Measurements from ENCODE around the gene BCL2.
A peak's percentile ranks its signal among the peaks of the same experiment; 100 is the strongest.

BCL2 gene

DNA sequence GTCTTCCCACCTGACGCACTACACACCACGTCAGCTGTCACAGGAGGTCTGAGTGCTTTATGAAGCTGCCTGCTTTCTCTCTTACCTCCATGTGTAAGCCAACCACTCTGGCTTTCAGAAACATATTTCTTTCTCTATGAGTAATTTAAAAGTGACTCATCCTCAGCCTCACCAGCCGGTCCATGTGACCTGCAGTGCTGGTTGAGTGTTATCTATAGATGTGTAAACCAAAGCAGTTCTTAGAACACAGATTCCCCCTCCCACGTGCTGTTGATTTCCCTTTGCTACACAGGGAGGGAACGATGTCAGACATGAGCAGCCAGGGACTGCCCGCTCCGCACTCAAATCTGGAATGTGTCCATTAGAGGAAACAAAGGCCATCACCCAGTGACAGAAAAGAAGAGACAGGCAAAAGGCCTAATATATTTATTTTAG lies 157.8 kb downstream of the BCL2 start:
- no peaks in the 10 kb centered on the region for H3K27me3 ChIP-seq (ENCODE audit: control insufficient read depth in 1 of 2, insufficient read depth in 2 of 2, low read length in 2 of 2)
- H3K4me3 ChIP-seq (ENCODE audit: low read depth in 1 of 2, low read length in 2 of 2), result no peak overlapping the region
- H3K9ac ChIP-seq (ENCODE audit: low read length), result no peak overlapping the region
- peaks cover 16% of the 10 kb centered on the region for H3K4me1 ChIP-seq (ENCODE audit: insufficient read depth, low read length)
- H3K36me3 ChIP-seq (ENCODE audit: insufficient read depth, low read length), result no peaks in the 10 kb centered on the region
- H3K27ac ChIP-seq (ENCODE audit: low read depth, low read length), result no peak overlapping the region
- no peaks in the 10 kb centered on the region for H3K9me3 ChIP-seq (ENCODE audit: low read length)

DNA sequence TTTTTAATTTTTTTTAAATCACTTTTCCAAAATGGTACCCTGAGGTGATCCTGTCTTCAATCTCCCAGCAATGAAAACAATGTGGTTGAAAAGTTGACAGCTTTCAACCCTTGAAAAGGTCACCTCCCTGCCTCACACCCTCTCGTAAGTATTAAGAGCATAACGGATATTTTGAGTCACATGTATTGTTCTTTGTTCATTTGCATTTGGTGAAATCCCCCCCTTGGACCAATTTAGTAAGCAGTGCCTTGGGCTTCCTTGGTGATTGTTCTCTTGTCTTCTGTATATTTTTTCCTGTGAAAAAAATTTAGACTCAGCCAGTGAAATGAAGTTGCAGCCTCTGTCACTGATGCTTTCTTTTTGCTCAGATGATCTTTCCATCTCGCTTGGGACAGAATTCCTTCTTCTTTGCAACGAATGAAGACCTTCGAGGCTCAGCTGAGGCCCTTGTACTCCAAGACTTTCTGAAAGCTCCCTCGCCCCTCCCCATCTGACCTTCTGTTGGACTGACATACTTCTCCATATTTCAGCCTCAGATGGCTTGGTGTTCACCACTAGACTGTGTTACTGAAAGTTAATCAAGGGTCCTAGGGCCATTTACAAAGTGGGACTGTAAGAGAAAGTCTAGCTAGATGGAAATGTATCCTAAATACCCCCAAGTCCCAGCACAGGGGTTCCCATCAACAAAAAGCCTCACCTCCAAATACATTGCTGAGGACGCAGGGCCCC lies 158.4 kb downstream of the BCL2 start:
- Histone ChIP-seq H3K9me3 (ENCODE audit: low read length) (no peaks in the 10 kb centered on the region), H3K9ac (ENCODE audit: low read length) (no peak overlapping the region), H3K4me3 (ENCODE audit: low read depth in 1 of 2, low read length in 2 of 2) (no peak overlapping the region), H3K4me1 (ENCODE audit: insufficient read depth, low read length) (peaks cover 16% of the 10 kb centered on the region), H3K36me3 (ENCODE audit: insufficient read depth, low read length) (no peaks in the 10 kb centered on the region), H3K27me3 (ENCODE audit: control insufficient read depth in 1 of 2, insufficient read depth in 2 of 2, low read length in 2 of 2) (no peaks in the 10 kb centered on the region), H3K27ac (ENCODE audit: low read depth, low read length) (no peak overlapping the region)

DNA sequence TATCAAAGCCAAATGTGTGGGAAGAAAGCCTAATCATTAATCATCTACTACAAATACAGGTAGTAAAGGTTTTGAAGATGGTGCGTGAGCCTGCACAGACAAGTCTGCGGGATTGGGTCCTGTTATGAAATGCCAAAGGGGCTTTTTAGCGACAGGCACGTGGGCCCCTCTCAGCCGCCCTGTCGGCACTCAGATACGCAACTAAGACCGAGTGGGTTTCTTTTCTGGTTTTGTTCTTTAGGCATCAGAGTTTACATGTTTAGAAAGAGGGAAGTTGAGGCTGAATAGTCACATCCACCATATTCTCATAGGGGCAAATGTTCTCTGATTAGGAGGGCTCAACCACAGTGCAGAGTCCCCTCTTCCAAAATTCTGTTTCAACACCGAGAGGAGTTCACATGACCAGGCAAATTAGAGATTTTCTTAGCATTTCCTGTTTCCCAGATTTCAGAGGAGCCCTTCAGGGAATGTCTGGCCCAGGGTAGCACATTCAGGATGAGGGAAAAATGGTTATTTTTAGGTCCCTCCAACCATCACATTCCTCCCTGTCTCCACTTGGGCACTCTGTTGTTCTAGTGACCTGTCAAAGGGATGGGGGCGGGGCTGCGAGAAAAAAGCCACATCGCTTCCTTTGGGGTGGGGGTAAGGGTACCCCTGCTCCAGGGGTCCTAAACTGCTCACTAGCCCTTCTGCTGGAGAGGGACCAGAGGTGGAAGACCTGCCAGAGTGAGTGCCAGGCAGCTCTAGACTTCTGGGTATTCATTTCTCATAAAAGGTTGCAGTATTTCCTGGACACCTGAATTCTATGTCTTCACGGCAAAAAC lies 159.2 kb downstream of the BCL2 start:
- Histone ChIP-seq H3K4me3 (ENCODE audit: low read depth in 1 of 2, low read length in 2 of 2) (no peak overlapping the region), H3K27ac (ENCODE audit: low read depth, low read length) (no peak overlapping the region), H3K4me1 (ENCODE audit: insufficient read depth, low read length) (peaks cover 19% of the 10 kb centered on the region)

DNA sequence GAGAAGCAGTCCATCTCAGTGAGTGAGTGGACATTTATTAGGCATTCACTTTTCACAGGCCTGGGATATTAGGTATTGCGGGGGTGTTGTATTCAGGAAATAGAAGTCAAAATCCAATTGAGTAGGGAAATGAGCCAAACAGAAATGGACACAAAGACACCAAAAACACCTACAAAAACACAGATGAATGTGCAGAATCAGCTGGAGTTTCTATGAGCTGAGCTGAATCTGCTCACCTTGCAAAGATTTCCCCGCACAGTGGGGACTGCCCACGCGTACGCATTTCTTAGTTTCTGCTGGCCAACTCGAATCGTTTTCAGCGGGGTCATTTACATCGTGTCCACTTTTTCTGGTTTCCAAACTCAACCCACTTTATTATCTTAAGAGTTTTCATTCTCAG lies 160.0 kb downstream of the BCL2 start:
- no peak overlapping the region for H3K4me3 ChIP-seq (ENCODE audit: low read depth in 1 of 2, low read length in 2 of 2)
- H3K9me3 ChIP-seq (ENCODE audit: low read length), result no peaks in the 10 kb centered on the region
- no peak overlapping the region for H3K27ac ChIP-seq (ENCODE audit: low read depth, low read length)
- no peak overlapping the region for H3K9ac ChIP-seq (ENCODE audit: low read length)
- H3K4me1 ChIP-seq (ENCODE audit: insufficient read depth, low read length), result peaks cover 24% of the 10 kb centered on the region
- no peaks in the 10 kb centered on the region for H3K27me3 ChIP-seq (ENCODE audit: control insufficient read depth in 1 of 2, insufficient read depth in 2 of 2, low read length in 2 of 2)
- H3K36me3 ChIP-seq (ENCODE audit: insufficient read depth, low read length), result no peaks in the 10 kb centered on the region

More for the DNA sequence above, 159.2 kb downstream of the BCL2 start:
- H3K9ac ChIP-seq (ENCODE audit: low read length), result no peak overlapping the region
- no peaks in the 10 kb centered on the region for H3K27me3 ChIP-seq (ENCODE audit: control insufficient read depth in 1 of 2, insufficient read depth in 2 of 2, low read length in 2 of 2)
- H3K9me3 ChIP-seq (ENCODE audit: low read length), result no peaks in the 10 kb centered on the region
- no peaks in the 10 kb centered on the region for H3K36me3 ChIP-seq (ENCODE audit: insufficient read depth, low read length)

DNA sequence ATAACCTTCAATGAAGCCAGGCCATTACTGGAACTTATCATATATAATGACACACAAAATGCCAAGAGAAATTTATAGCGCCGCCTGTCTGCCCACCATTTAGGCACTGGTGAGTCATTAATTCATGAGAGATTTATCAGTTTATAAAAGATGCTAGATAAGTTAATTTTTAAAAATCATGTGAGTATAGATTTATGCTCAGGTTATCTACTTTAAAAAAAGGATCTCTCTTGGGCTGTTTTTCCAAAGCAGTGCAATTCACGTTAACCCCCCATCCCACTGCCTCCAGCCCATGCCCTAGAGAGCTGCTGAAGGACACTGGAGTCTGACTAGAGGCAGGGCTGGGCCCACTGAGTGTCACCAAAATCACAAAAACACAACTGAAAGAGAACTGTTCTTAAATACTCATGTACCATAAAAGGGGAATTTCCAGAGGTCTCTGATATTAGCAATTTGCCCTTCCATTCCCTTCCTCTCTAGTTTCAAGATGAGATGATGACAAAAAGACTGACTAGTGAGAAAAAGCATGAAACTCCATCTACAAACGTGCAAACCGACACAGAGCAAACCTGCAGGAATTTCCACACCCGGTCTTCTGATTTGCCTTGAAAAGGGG lies 160.8 kb downstream of the BCL2 start:
- H3K9ac ChIP-seq (ENCODE audit: low read length), result no peak overlapping the region
- no peak overlapping the region for H3K27ac ChIP-seq (ENCODE audit: low read depth, low read length)

DNA sequence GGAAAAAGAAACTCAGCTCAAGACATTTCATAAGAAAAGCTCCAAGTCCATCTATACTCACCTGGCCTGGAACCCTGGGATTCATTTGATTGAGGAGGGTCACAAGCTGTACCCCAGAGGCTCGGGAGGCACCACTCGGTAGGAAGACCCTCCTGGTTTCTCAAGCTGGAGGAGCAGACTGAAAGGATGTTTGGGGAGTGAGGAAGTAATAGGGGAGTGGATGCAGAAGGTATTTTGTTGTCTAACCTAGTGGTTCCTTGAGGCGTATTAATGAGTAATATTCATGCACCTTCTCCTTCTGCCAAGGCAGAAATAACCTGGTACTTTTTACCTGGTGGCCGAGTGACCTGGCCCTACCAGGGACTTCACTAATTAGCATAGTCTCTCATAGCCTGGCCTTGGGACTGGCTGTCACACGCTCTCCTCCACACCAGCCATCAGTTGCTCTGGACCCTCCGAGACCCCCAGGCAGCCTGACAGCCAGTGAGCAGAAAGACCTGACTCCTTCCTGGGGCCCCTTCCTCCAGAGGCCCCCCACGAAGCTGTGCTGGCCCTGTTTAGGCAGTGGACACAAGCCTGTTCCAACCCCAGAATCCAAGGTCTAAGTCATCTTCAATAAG lies 161.4 kb downstream of the BCL2 start:
- Histone ChIP-seq H3K4me1 (ENCODE audit: insufficient read depth, low read length) (peaks cover 24% of the 10 kb centered on the region), H3K4me3 (ENCODE audit: low read depth in 1 of 2, low read length in 2 of 2) (no peak overlapping the region), H3K36me3 (ENCODE audit: insufficient read depth, low read length) (no peaks in the 10 kb centered on the region), H3K27me3 (ENCODE audit: control insufficient read depth in 1 of 2, insufficient read depth in 2 of 2, low read length in 2 of 2) (no peaks in the 10 kb centered on the region), H3K9me3 (ENCODE audit: low read length) (no peaks in the 10 kb centered on the region), H3K27ac (ENCODE audit: low read depth, low read length) (no peak overlapping the region), H3K9ac (ENCODE audit: low read length) (no peak overlapping the region)

More for the DNA sequence above, 160.8 kb downstream of the BCL2 start:
- Histone ChIP-seq H3K27me3 (ENCODE audit: control insufficient read depth in 1 of 2, insufficient read depth in 2 of 2, low read length in 2 of 2) (no peaks in the 10 kb centered on the region), H3K36me3 (ENCODE audit: insufficient read depth, low read length) (no peaks in the 10 kb centered on the region), H3K9me3 (ENCODE audit: low read length) (no peaks in the 10 kb centered on the region), H3K4me3 (ENCODE audit: low read depth in 1 of 2, low read length in 2 of 2) (no peak overlapping the region), H3K4me1 (ENCODE audit: insufficient read depth, low read length) (peaks cover 24% of the 10 kb centered on the region)

DNA sequence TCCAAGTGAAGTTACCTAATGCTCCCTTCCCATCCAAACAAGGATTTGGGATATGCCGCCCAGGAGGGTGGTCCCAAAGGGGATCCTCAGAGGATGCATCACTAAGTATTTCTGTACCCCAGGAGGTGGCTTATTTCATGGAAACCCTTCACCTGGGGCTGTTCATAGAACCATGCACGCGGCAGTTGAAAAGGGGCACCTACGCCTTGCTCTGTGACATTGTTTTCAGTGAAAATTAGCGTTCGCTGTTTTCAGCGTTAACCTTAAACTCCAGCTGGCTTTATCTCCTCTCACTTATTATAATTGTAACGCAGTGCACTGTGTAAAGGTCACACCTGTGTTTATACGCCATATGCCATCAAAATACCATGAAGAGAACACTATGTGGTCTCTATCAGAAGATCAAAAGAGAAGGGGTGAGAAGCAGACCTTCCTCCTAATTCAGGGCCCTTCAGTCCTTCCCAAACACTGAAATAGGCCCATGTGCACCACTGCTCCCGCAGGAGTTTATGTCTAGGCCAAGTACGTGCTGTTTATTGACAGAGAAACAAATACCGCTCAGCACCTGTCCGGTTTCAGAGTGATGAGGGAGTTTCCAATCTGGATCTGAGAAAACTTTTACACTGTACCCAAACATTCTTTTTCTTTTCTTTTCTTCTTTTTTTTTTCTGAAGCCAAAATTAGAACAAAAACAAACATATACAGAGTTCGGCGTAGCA lies 162.1 kb downstream of the BCL2 start:
- H3K4me1 ChIP-seq (ENCODE audit: insufficient read depth, low read length), result peaks cover 23% of the 10 kb centered on the region
- no peak overlapping the region for H3K27ac ChIP-seq (ENCODE audit: low read depth, low read length)
- no peak overlapping the region for H3K4me3 ChIP-seq (ENCODE audit: low read depth in 1 of 2, low read length in 2 of 2)
- no peaks in the 10 kb centered on the region for H3K9me3 ChIP-seq (ENCODE audit: low read length)
- H3K36me3 ChIP-seq (ENCODE audit: insufficient read depth, low read length), result no peaks in the 10 kb centered on the region
- H3K9ac ChIP-seq (ENCODE audit: low read length), result no peak overlapping the region
- no peaks in the 10 kb centered on the region for H3K27me3 ChIP-seq (ENCODE audit: control insufficient read depth in 1 of 2, insufficient read depth in 2 of 2, low read length in 2 of 2)

DNA sequence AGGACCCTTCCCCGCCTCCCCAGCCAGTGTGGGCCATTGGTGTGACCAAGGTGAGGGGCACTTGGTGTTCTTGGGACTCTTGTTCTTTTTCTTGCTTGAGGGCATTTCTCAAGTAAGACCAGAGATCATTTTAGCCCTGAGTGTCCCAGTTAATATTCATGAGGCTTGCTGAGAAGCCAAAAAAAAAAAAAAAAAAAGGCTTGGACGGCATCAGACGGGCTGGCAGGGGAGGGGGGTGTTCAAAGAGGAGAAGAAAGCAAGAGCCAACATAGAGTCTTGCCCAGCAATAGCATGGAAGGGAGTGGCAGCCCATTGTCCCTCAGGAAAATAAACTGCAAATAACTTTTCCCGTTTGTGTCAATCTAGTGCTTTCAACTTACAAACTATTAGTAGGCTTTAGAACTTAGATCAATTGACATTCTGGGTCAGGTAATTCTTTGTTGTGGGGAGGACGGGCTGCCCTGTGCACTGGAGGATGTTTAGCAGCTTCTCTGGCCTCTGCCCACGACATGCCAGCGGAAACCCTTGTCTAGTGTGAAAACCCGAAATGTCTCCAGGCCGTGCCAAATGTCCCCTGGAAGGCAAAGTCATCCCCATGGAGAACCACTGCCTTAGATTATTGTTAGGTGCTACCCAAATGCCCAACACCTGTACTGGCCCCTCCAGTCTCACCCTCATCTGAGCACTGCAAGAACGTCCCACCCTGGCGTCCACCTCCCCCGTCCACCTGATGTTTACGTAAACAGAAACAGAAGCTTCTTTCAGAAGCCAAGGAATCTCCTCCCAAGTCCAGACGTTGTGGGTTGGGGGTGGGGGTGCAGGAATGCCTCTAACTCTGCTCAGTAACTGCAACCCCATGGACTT lies 163.4 kb downstream of the BCL2 start:
- Histone ChIP-seq H3K9ac (ENCODE audit: low read length) (no peak overlapping the region), H3K36me3 (ENCODE audit: insufficient read depth, low read length) (no peaks in the 10 kb centered on the region), H3K9me3 (ENCODE audit: low read length) (no peaks in the 10 kb centered on the region), H3K27ac (ENCODE audit: low read depth, low read length) (no peak overlapping the region), H3K4me1 (ENCODE audit: insufficient read depth, low read length) (peaks cover 10% of the 10 kb centered on the region), H3K27me3 (ENCODE audit: control insufficient read depth in 1 of 2, insufficient read depth in 2 of 2, low read length in 2 of 2) (no peaks in the 10 kb centered on the region), H3K4me3 (ENCODE audit: low read depth in 1 of 2, low read length in 2 of 2) (no peak overlapping the region)

DNA sequence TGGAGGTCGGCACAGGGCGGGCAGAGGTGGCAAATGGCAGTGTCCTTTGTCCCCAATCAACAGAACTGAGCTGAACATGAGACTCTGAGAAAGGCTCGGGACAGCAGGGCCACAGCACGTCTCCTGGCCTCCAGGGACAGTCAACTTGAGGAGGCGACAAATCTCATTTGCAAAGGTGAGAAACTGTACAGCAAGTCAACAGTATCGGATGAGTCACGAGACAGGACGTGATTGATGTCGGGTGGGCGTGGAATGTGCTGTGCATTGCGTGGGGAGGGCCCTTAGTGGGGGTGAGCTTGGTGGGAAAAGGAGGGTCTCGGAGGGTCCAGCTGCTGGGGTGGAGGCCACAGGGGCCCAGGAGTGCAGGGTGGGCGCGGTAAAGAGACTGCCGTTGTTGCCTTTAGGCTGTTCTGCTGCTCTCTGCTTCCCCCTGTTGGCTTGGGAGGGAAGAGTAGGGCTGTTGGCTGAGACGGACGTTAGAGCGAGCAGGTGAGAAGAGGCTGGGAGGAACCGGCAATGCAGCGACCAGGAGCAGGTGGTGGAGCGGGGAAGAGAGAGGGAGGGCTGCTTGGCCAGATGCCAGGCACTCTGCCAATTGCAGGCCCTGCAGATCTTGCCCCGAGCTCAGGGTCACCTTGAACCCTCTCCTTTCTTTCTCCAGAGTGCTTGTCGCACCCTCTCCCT lies 164.3 kb downstream of the BCL2 start:
- Histone ChIP-seq H3K4me3 (ENCODE audit: low read depth in 1 of 2, low read length in 2 of 2) (peak overlapping the region in 1 of 2 donors; percentile 28), H3K9me3 (ENCODE audit: low read length) (no peaks in the 10 kb centered on the region), H3K9ac (ENCODE audit: low read length) (no peak overlapping the region), H3K36me3 (ENCODE audit: insufficient read depth, low read length) (no peaks in the 10 kb centered on the region), H3K4me1 (ENCODE audit: insufficient read depth, low read length) (peaks cover 8% of the 10 kb centered on the region), H3K27me3 (ENCODE audit: control insufficient read depth in 1 of 2, insufficient read depth in 2 of 2, low read length in 2 of 2) (no peaks in the 10 kb centered on the region), H3K27ac (ENCODE audit: low read depth, low read length) (no peak overlapping the region)

All from muscle layer of colon (tissue), 2 donors.